Endothelial cell of umbilical vein (primary cell): ENCODE data around the gene UBL7. TPM values are rescaled to one million over a fixed set of nuclear protein-coding genes. Genes with fewer than 3 reads are reported as not detected.

Experiments
- BruUV-seq: library from RNA; stranded (reverse); fragments of 400-500 nt; replicated peaks from 2 replicates; lab custom pipeline; 2021; lab: Mats Ljungman, UMichigan
- CTCF ChIA-PET: fragments of 300-600, 350-600 bp; sonication (Branson Sonifier 250); formaldehyde crosslinking; loops from one replicate; lab custom pipeline; 2021; ENCODE audit warnings: antibody characterized with exemption, inconsistent platforms; lab: Charles Lee
- POLR2A ChIA-PET: fragments of 300-600, 350-600 bp; sonication (Branson Sonifier 250); formaldehyde crosslinking; loops from one replicate; lab custom pipeline; 2021; ENCODE audit warnings: antibody characterized with exemption, inconsistent platforms; lab: Charles Lee
- DNase-seq: peaks from one replicate; pipeline ENCODE4 v3.0.0-alpha.2; 2011; ENCODE audit warnings: low read depth, low spot score
- FAIRE-seq: peaks from 2 replicates; lab custom pipeline; 2011; peaks lifted over from hg19 to GRCh38; lab: Jason Lieb, UNC
- H2AFZ ChIP-seq: 2 replicates; pipeline ENCODE4 v1.6.0; 2012; ENCODE audit warnings: low read depth, low read length, control low read depth, inconsistent platforms
- H3K27ac ChIP-seq: 2 replicates; pipeline ENCODE4 v1.5.1; 2011; ENCODE audit warnings: low read depth, mild to moderate bottlenecking, control low read depth, low read length, moderate library complexity; ENCODE audit not compliant: insufficient read depth
- H3K27me3 ChIP-seq, 2 experiments: 2 replicates each; pipeline versions ENCODE4 v1.6.0 to v1.6.1; 2011; ENCODE audit warnings: low read length in 2 of 2, mixed read lengths in 1 of 2; ENCODE audit not compliant: control insufficient read depth in 2 of 2, insufficient read depth in 2 of 2
- H3K36me3 ChIP-seq, 2 experiments: 2 replicates in 1 of 2; 3 replicates in 1 of 2; pipeline ENCODE4 v1.5.1; 2011; ENCODE audit warnings: low read length in 2 of 2, mild to moderate bottlenecking in 1 of 2, moderate library complexity in 1 of 2; ENCODE audit not compliant: control insufficient read depth in 2 of 2, insufficient read depth in 2 of 2; ENCODE audit errors: extremely low read depth in 1 of 2
- H3K4me1 ChIP-seq: 3 replicates; pipeline ENCODE4 v1.5.1; 2011; ENCODE audit warnings: mild to moderate bottlenecking, low read length; ENCODE audit not compliant: control insufficient read depth, insufficient read depth; ENCODE audit errors: extremely low read depth
- H3K4me2 ChIP-seq: 2 replicates; pipeline ENCODE4 v1.6.1; 2011; ENCODE audit warnings: low read length, control low read depth, mixed read lengths; ENCODE audit not compliant: insufficient read depth
- H3K4me3 ChIP-seq, 3 experiments: fragments of 200-600 bp in 1 of 3; sonication (generic), shearing (Covaris generic) in 1 of 3; replicated peaks in 1 of 3; 2 replicates each; pipeline ENCODE4 v1.5.1; 2011 to 2016; ENCODE audit warnings: control low read depth in 3 of 3, low read length in 3 of 3, mild to moderate bottlenecking in 2 of 3, inconsistent platforms in 1 of 3, low read depth in 1 of 3, moderate library complexity in 1 of 3; ENCODE audit not compliant: insufficient read depth in 1 of 3
- H3K79me2 ChIP-seq: 2 replicates; pipeline ENCODE4 v1.6.0; 2012; ENCODE audit warnings: low read length, inconsistent platforms; ENCODE audit not compliant: control insufficient read depth, insufficient read depth
- H3K9ac ChIP-seq: replicated peaks from 2 replicates; pipeline ENCODE3; 2011; ENCODE audit warnings: low read length, control low read depth; ENCODE audit not compliant: insufficient read depth; ENCODE audit errors: extremely low read depth
- H3K9me1 ChIP-seq: replicated peaks from 3 replicates; pipeline ENCODE4 v1.6.0; 2011; ENCODE audit warnings: mild to moderate bottlenecking, low read length; ENCODE audit not compliant: control insufficient read depth, insufficient read depth; ENCODE audit errors: extremely low read depth
- H3K9me3 ChIP-seq: replicated peaks from 2 replicates; pipeline ENCODE4 v1.5.1; 2012; ENCODE audit warnings: low read length, inconsistent platforms; ENCODE audit not compliant: control insufficient read depth, insufficient read depth
- H4K20me1 ChIP-seq: replicated peaks from 2 replicates; pipeline ENCODE3; 2011; ENCODE audit warnings: mild to moderate bottlenecking, low read length; ENCODE audit not compliant: control insufficient read depth, insufficient read depth; ENCODE audit errors: extremely low read depth
- CTCF ChIP-seq, 2 donors: IDR thresholded peaks; 1 replicate in 1 of 2; 2 replicates in 1 of 2; pipeline ENCODE4 v1.5.1; 2011; ENCODE audit warnings: low read length in 2 of 2, mild to moderate bottlenecking in 2 of 2, moderate library complexity in 2 of 2, control low read depth in 1 of 2, inconsistent platforms in 1 of 2, low read depth in 1 of 2; ENCODE audit not compliant: insufficient read depth in 1 of 2; ENCODE audit errors: extremely low read depth in 1 of 2
- EZH2 ChIP-seq: IDR thresholded peaks from 2 replicates; pipeline ENCODE4 v1.6.1; 2012; ENCODE audit warnings: borderline replicate concordance, low read depth, mild to moderate bottlenecking, moderate library complexity, low read length, inconsistent platforms; ENCODE audit not compliant: severe bottlenecking
- JUN ChIP-seq: IDR thresholded peaks from 2 replicates; pipeline ENCODE4 v1.6.1; 2011; ENCODE audit warnings: borderline replicate concordance, low read depth; ENCODE audit not compliant: insufficient read length, insufficient read depth
- MAX ChIP-seq: IDR thresholded peaks from 2 replicates; pipeline ENCODE4 v1.6.1; 2011; ENCODE audit not compliant: insufficient read depth, insufficient read length
- MYC ChIP-seq: IDR thresholded peaks from one replicate; pipeline ENCODE4 v1.6.1; 2011; ENCODE audit warnings: mild to moderate bottlenecking, low read depth, low read length
- POLR2A ChIP-seq: IDR thresholded peaks from 2 replicates; pipeline ENCODE4 v1.6.1; 2012; ENCODE audit warnings: low read depth, mild to moderate bottlenecking, control low read depth, low read length
- dilution Hi-C: fragments of 300-500 bp; cut with MboI; formaldehyde crosslinking; loops from one replicate; pipeline ENCODE4 v1.15.0; 2019; ENCODE audit warnings: low sequenced_read_pairs; ENCODE audit not compliant: extremely low pct_ligation_motif_present
- intact Hi-C: fragments of 100-400 bp; cut with micrococcal nuclease; formaldehyde crosslinking; loops from one replicate; pipeline ENCODE4 v1.10.0; 2022
- polyA plus RNA-seq, 4 experiments: library from polyadenylated mRNA; depleted of rRNA in 3 of 4; stranded (reverse) in 3 of 4; unstranded in 1 of 4; fragments of >200 nt; gene quantifications; 2 replicates each; pipeline versions ENCODE4 v1.2.1 to v1.2.3, GENCODE V29; 2011 to 2012; ENCODE audit warnings: missing spikeins in 1 of 4
- total RNA-seq: library from RNA; stranded (reverse); gene quantifications from 2 replicates; pipeline ENCODE4 v1.2.3, GENCODE V29; 2021

The UBL7 gene
- total and polyA plus RNA-seq, 2 donors (not counting 3 experiments of a cell fraction or from before 2014, with no cell fraction given) = 32.8 to 90.4 TPM

- POLR2A ChIA-PET = no interaction called here
- FAIRE-seq = no peak
These were observed 18.9 kb downstream of the UBL7 start for GRCh38 chr15:74442063-74442462.

More at GRCh38 chr15:74442063-74442462, 18.9 kb downstream of the UBL7 start:
- no peaks in the 10 kb centered on the region for H4K20me1 ChIP-seq
- no peak for DNase-seq
- BruUV-seq = no TSS peak
- H3K27ac ChIP-seq = no peak overlapping the region
- H3K9me1 ChIP-seq = no peaks in the 10 kb centered on the region
- no peaks in the 10 kb centered on the region for H3K27me3 ChIP-seq
- peaks cover 11% of the 10 kb centered on the region for H3K4me1 ChIP-seq
- dilution Hi-C loops = no loop called here
- intact Hi-C loops = no loop called here
- no peak overlapping the region for H3K4me2 ChIP-seq
- CTCF ChIA-PET = interaction anchor here (1.0 to 9.0 kb wide), 6 partner anchors 12 to 190 kb away, joined by 3 to 313 read pairs (median 12); partner anchors contain the start of gene UBL7
- TF ChIP-seq POLR2A (no peak), CTCF (IDR thresholded peaks at IDR 0.05; ENCODE audit: extremely low read depth in 1 of 2, insufficient read depth in 1 of 2, low read depth in 1 of 2, low read length in 2 of 2) (no peak), EZH2 (no peak), MAX (no peak), JUN (no peak), MYC (no peak)
- peaks cover 0 to 4% of the 10 kb centered on the region in 2 experiments for H3K36me3 ChIP-seq
- H2AFZ ChIP-seq = no peak overlapping the region
- H3K9me3 ChIP-seq = no peaks in the 10 kb centered on the region
- no peaks in the 10 kb centered on the region for H3K79me2 ChIP-seq
- H3K4me3 ChIP-seq = no peak overlapping the region
- no peak overlapping the region for H3K9ac ChIP-seq
